ENCODE measurements around the gene C1orf198.

Gene C1orf198

GRCh38 chr1:230807029-230807428 lies 61.3 kb downstream of the C1orf198 start:
- no peak for DNase-seq

- DNase-seq, result no peak
Observed at GRCh38 chr1:230806552-230806951, 61.8 kb downstream of the C1orf198 start.

GRCh38 chr1:230804396-230804795 lies 63.9 kb downstream of the C1orf198 start:
- no peak for DNase-seq

GRCh38 chr1:230800891-230801840 lies 67.2 kb downstream of the C1orf198 start:
- DNase-seq, result no peak

GRCh38 chr1:230798491-230798890 lies 69.8 kb downstream of the C1orf198 start:
- no peak for DNase-seq

- DNase-seq, result peak; percentile 73
Observed at GRCh38 chr1:230797942-230798365, 70.4 kb downstream of the C1orf198 start.

- no peak for DNase-seq
Observed at GRCh38 chr1:230797376-230797920, 70.9 kb downstream of the C1orf198 start.

GRCh38 chr1:230796626-230797025 lies 71.7 kb downstream of the C1orf198 start:
- no peak for DNase-seq

GRCh38 chr1:230794871-230795605 lies 73.3 kb downstream of the C1orf198 start:
- DNase-seq, result no peak

- no peak for DNase-seq
Observed at GRCh38 chr1:230794431-230794830, 73.9 kb downstream of the C1orf198 start.

GRCh38 chr1:230793463-230793745 lies 74.9 kb downstream of the C1orf198 start:
- DNase-seq, result no peak

- peak; percentile 16 for DNase-seq
Observed at GRCh38 chr1:230792691-230793462, 75.4 kb downstream of the C1orf198 start.

GRCh38 chr1:230791986-230792564 lies 76.2 kb downstream of the C1orf198 start:
- DNase-seq, result no peak

GRCh38 chr1:230790026-230790425 lies 78.3 kb downstream of the C1orf198 start:
- no peak for DNase-seq

GRCh38 chr1:230788561-230789275 lies 79.6 kb downstream of the C1orf198 start:
- DNase-seq, result no peak

- DNase-seq, result no peak
Observed at GRCh38 chr1:230787471-230787870, 80.8 kb downstream of the C1orf198 start.

Measured in hematopoietic multipotent progenitor cell treated with erythropoietin and hydrocortisone succinate and interleukin-3 and kit ligand, for 6 days (in vitro differentiated cells).